Panc1 (cell line): Measurements from ENCODE around the gene NIT1. TPM values are rescaled to one million over a fixed set of nuclear protein-coding genes. Genes with fewer than 3 reads are reported as not detected.

Experiments
- ATAC-seq: fragments of 200-7000 bp; cut with Tn5 transposase; 2 replicates; pipeline ENCODE4 v1.9.1; 2020; ENCODE audit warnings: mild to moderate bottlenecking, moderate library complexity
- BruUV-seq: library from RNA; stranded (reverse); fragments of 400-500 nt; replicated peaks from 2 replicates; lab custom pipeline; 2021; lab: Mats Ljungman, UMichigan
- CTCF ChIA-PET: fragments of 300-600 bp; sonication (Branson Sonifier 250); formaldehyde crosslinking; loops from one replicate; lab custom pipeline; 2022; ENCODE audit warnings: antibody characterized with exemption; lab: Charles Lee
- POLR2A ChIA-PET: fragments of 300-600 bp; sonication (Branson Sonifier 250); formaldehyde crosslinking; loops from one replicate; lab custom pipeline; 2022; ENCODE audit warnings: antibody characterized with exemption; lab: Charles Lee
- DNase-seq: peaks from one replicate; pipeline ENCODE4 v3.0.0-alpha.2; 2010; ENCODE audit warnings: low read depth, low spot score
- H3K27ac ChIP-seq: 2 replicates; pipeline ENCODE4 v1.5.1; 2011; ENCODE audit warnings: mild to moderate bottlenecking, low read length, inconsistent platforms
- H3K27me3 ChIP-seq: fragments of 200-500 bp; sonication (Bioruptor generic); 2 replicates; pipeline ENCODE4 v1.6.0; 2014; ENCODE audit warnings: low read length, inconsistent platforms; ENCODE audit not compliant: control insufficient read depth, insufficient read depth
- H3K36me3 ChIP-seq: fragments of 200-500 bp; sonication (Bioruptor generic); 2 replicates; pipeline ENCODE4 v1.5.1; 2014; ENCODE audit warnings: inconsistent platforms, mild to moderate bottlenecking, low read length, moderate library complexity; ENCODE audit not compliant: control insufficient read depth, insufficient read depth
- H3K4me1 ChIP-seq: 2 replicates; pipeline ENCODE4 v1.5.1; 2011; ENCODE audit warnings: inconsistent platforms, mild to moderate bottlenecking, low read length, moderate library complexity; ENCODE audit not compliant: control insufficient read depth, insufficient read depth
- H3K4me3 ChIP-seq, 2 experiments: 2 replicates each; pipeline ENCODE4 v1.5.1; 2011 to 2012; ENCODE audit warnings: low read depth in 2 of 2, low read length in 2 of 2, mild to moderate bottlenecking in 2 of 2, inconsistent platforms in 1 of 2, moderate library complexity in 1 of 2
- H3K9me3 ChIP-seq: fragments of 200-500 bp; sonication (Bioruptor generic); 2 replicates; pipeline ENCODE4 v1.5.1; 2014; ENCODE audit warnings: low read depth, mild to moderate bottlenecking, inconsistent platforms, low read length, moderate library complexity; ENCODE audit not compliant: control insufficient read depth, insufficient read depth
- CTCF ChIP-seq: fragments of 450-650 bp; IDR thresholded peaks from 2 replicates; pipeline ENCODE4 v1.5.1; 2017; ENCODE audit warnings: mild to moderate bottlenecking
- POLR2AphosphoS5 ChIP-seq: IDR thresholded peaks from 2 replicates; pipeline ENCODE4 v1.6.1; 2012; ENCODE audit warnings: mild to moderate bottlenecking, low read depth, low read length, moderate library complexity
- REST ChIP-seq, 2 experiments: IDR thresholded peaks; 2 replicates each; pipeline ENCODE4 v1.6.1; 2011 to 2012; ENCODE audit warnings: low read depth in 2 of 2, control low read depth in 1 of 2, low read length in 1 of 2, mild to moderate bottlenecking in 1 of 2, moderate library complexity in 1 of 2; ENCODE audit not compliant: insufficient read depth in 1 of 2
- SIN3A ChIP-seq: IDR thresholded peaks from 2 replicates; pipeline ENCODE4 v1.6.1; 2012; ENCODE audit warnings: low read depth, mild to moderate bottlenecking, low read length, moderate library complexity, borderline replicate concordance; ENCODE audit not compliant: insufficient read depth
- TCF7L2 ChIP-seq: IDR thresholded peaks from 2 replicates; pipeline ENCODE4 v1.6.1; 2011; ENCODE audit warnings: mild to moderate bottlenecking, low read depth, low read length, inconsistent platforms
- in situ Hi-C: cut with HindIII; loops from 2 replicates; pipeline ENCODE4 v1.10.0; 2016; ENCODE audit warnings: low sequenced_read_pairs, low pct_unique_long_range_greater_than_20kb
- intact Hi-C: fragments of 100-400 bp; cut with micrococcal nuclease; formaldehyde crosslinking; loops from one replicate; pipeline ENCODE4 v1.10.0; 2022; ENCODE audit not compliant: unreplicated experiment
- total RNA-seq: library from RNA; stranded (reverse); gene quantifications from one replicate; pipeline ENCODE4 v1.2.1, GENCODE V29; 2021; ENCODE audit not compliant: unreplicated experiment

The NIT1 gene
- total RNA-seq, 1 experiment from 2014 or later: 31.3 TPM

DNA sequence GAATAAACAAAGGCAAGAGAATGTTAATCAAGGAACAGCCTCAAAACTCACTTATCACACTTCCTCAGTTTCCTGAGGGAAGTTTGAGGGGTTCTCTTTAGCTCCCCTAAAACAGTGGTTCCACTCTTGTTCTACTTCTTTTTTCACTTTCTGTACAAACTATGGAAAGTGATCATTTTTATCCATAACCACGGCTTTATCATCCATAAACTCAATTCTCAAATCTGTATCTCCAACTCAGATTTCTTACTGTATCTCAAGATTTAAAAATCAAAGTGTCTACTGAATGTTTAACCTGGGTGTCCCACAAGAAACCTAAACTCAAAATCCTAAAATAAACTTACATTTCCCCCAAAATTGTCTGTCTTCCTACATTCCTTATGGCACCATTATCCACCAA is 4.0 kb upstream of the NIT1 start:
- intact Hi-C loops (no loop called here), in situ Hi-C loops (no loop called here)
- POLR2A ChIA-PET: interaction anchor here (0.6 kb wide), 1 partner anchor 15 kb away, joined by 3 read pairs; no protein-coding TSS in a partner anchor
- Histone ChIP-seq H3K4me1 (peaks cover 22% of the 10 kb centered on the region), H3K27ac (peak overlapping the region; percentile 59; the same call in 1 of the 2 replicates), H3K27me3 (no peaks in the 10 kb centered on the region), H3K4me3 (no peak overlapping the region), H3K9me3 (no peaks in the 10 kb centered on the region), H3K36me3 (peaks cover 4% of the 10 kb centered on the region; the same call in 1 of the 2 replicates)
- CTCF ChIA-PET: interaction anchor here (0.6 kb wide), 1 partner anchor 32 kb away, joined by 4 read pairs; no protein-coding TSS in a partner anchor
- no TSS peak for BruUV-seq
- no peak for DNase-seq
- no peak for ATAC-seq
- TF ChIP-seq POLR2AphosphoS5: no peak
- TF ChIP-seq CTCF: no peak
- no peak for TF ChIP-seq REST (IDR thresholded peaks at IDR 0.05; ENCODE audit: insufficient read depth in 1 of 2, low read depth in 2 of 2, low read length in 1 of 2)
- TF ChIP-seq TCF7L2: no peak
- no peak for TF ChIP-seq SIN3A

GRCh38 chr1:161114556-161114955 is 3.3 kb upstream of the NIT1 start:
- BruUV-seq: no TSS peak
- Histone ChIP-seq H3K4me1 (peaks cover 28% of the 10 kb centered on the region), H3K9me3 (no peaks in the 10 kb centered on the region), H3K36me3 (peaks cover 4% of the 10 kb centered on the region; the same call in 1 of the 2 replicates), H3K4me3 (0 out of 4 replicates have a peak overlapping the region, but pooled peaks of 1 of the 2 experiments have one; percentile 12), H3K27ac (peak overlapping the region; percentile 59), H3K27me3 (no peaks in the 10 kb centered on the region)
- POLR2A ChIA-PET: no interaction called here
- in situ Hi-C loops (no loop called here), intact Hi-C loops (no loop called here)
- no peak for TF ChIP-seq POLR2AphosphoS5
- TF ChIP-seq SIN3A: no peak
- TF ChIP-seq TCF7L2: no peak
- no peak for TF ChIP-seq CTCF
- TF ChIP-seq REST (IDR thresholded peaks at IDR 0.05; ENCODE audit: insufficient read depth in 1 of 2, low read depth in 2 of 2, low read length in 1 of 2): no peak
- CTCF ChIA-PET: no interaction called here
- DNase-seq: no peak
- no peak for ATAC-seq
